Tibial nerve (tissue), 4 donors: ENCODE results near the gene HOMER3.

Experiments used
- EP300 ChIP-seq, 2 donors: sonication (generic); formaldehyde crosslinking; IDR thresholded peaks; one replicate each; pipeline ENCODE4 v1.6.1; 2017; ENCODE audit warnings: antibody characterized with exemption in 2 of 2, mild to moderate bottlenecking in 1 of 2
- POLR2A ChIP-seq, 2 donors: fragments of 450-650 bp; IDR thresholded peaks; one replicate each; pipeline ENCODE4 v1.6.1; 2017; ENCODE audit warnings: antibody characterized with exemption in 2 of 2, mild to moderate bottlenecking in 2 of 2, moderate library complexity in 2 of 2
- TF ChIP-seq, protein P1 (sequence below), 5 experiments: fragments of 200-600 bp in 3 of 5; fragments of 450-650 bp in 2 of 5; sonication (generic) in 3 of 5; IDR thresholded peaks; one replicate each; pipeline ENCODE4 v1.5.1; 2016 to 2019; ENCODE audit warnings: antibody characterized with exemption in 5 of 5, mild to moderate bottlenecking in 3 of 5, moderate library complexity in 2 of 5

DNA sequence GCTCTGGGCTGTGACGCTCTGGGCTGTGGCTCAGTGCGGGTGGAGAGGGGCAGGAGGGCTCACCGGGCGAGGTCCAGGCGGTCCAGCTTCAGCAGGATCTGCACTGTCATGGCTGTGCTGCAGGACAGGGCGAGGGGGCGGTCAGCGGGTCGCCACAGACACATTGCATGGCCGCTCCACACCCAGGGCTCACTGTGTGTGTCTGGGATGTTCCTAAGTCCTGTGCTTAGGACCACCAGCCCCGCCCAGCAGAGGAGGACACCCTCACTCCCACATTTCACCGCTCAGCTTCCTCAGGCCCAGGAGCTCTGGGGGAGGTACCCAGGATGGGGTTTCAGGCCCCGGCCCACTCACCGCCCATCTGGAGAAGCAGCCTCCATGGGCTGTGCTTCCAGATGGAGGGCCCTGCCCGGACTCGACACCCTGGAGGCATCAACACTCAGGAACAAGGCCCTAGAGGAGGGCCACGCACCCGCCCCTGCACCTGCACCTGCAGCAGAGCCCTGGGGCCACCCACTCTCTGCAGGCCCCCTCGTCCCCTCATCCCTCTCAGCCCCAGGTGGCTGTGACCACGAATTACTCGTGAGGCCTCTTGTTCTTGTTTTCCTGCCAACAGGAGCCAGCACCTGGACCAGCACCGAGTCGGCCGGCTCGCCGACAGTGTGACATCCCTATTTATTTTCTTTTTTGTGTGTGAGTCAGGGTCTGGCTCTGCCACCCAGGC lies 35.3 kb downstream of the HOMER3 start:
- TF ChIP-seq, protein P1, sequence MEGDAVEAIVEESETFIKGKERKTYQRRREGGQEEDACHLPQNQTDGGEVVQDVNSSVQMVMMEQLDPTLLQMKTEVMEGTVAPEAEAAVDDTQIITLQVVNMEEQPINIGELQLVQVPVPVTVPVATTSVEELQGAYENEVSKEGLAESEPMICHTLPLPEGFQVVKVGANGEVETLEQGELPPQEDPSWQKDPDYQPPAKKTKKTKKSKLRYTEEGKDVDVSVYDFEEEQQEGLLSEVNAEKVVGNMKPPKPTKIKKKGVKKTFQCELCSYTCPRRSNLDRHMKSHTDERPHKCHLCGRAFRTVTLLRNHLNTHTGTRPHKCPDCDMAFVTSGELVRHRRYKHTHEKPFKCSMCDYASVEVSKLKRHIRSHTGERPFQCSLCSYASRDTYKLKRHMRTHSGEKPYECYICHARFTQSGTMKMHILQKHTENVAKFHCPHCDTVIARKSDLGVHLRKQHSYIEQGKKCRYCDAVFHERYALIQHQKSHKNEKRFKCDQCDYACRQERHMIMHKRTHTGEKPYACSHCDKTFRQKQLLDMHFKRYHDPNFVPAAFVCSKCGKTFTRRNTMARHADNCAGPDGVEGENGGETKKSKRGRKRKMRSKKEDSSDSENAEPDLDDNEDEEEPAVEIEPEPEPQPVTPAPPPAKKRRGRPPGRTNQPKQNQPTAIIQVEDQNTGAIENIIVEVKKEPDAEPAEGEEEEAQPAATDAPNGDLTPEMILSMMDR (IDR thresholded peaks at IDR 0.05): no peak
- TF ChIP-seq POLR2A (IDR thresholded peaks at IDR 0.05) (no peak), EP300 (IDR thresholded peaks at IDR 0.05) (no peak)
